Fibroblast of peridontal ligament (primary cell): ENCODE data around the gene EPHA1.

ENCODE experiments used
- DNase-seq: peaks from one replicate; pipeline ENCODE4 v3.0.0-alpha.2; 2010; ENCODE audit errors: extremely low read depth

EPHA1 gene

DNA sequence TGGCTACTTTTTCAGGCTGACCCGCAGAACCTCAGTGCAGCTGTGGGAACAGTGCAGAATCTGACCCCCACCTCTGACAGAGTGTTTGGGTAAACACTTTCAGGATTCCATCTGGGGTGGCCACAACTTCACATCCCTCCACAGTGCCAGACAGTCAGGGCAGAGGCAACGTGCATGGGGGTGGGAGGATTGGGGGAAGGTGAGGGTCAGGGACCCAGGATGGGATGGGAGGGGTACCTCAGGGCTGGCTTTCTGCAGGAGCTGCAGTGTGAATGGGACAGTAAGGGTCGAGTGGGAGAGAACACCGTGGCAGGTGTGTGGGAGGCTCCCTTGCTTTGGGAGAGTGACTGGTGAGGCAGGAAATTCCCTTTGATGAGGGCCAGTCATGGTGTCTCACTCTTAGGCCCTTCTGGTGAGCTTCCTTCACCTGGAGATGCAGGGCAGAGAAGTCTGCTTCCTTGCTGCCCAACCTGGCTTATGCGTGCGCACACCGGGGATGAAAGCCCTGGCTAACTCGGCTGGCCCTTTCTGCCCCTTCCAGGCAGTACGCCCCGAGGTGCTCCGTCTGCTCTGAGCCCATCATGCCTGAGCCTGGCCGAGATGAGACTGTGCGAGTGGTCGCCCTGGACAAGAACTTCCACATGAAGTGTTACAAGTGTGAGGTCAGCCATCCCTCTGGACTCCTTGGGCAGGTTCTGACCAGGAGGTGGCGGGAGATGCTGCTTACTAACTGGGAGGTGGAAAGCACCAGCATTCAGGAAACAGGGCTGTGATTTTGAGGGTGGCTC, 19.1 kb downstream of the EPHA1 start:
- DNase-seq = no peak

DNA sequence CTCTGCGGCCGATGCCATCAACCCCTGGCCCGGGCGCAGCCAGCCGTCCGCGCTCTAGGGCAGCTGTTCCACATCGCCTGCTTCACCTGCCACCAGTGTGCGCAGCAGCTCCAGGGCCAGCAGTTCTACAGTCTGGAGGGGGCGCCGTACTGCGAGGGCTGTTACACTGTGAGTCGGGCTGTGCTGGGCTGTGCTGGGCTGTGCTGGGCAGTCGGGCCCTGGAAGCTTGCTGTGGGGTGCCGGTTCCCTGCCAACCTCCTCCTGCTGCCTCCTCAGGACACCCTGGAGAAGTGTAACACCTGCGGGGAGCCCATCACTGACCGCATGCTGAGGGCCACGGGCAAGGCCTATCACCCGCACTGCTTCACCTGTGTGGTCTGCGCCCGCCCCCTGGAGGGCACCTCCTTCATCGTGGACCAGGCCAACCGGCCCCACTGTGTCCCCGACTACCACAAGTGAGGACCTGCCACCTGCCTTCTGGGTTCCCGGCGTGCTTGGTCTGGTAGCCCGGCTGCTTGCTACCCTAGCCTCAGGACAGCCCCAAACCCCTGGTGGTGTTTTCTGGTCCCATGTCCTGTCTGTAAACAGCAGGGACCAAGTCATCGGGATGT, 20.1 kb downstream of the EPHA1 start:
- no peak for DNase-seq

DNA sequence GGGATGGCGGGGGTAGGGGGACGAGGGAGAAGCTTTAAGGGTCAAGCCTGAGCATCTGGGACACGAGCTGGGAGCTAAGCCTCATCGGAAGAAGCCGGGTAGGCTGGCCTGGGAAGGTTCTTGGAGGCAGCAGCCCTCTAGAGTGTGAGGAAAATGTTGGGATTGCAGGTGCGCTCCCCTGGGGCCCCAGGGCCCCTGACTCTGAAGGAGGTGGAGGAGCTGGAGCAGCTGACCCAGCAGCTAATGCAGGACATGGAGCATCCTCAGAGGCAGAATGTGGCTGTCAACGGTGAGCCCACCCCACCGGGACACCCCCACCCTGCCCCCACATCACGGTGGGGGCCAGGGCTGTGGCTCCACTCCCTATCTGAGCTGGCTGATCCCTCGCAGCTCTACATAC, 20.6 kb downstream of the EPHA1 start:
- no peak for DNase-seq

DNA sequence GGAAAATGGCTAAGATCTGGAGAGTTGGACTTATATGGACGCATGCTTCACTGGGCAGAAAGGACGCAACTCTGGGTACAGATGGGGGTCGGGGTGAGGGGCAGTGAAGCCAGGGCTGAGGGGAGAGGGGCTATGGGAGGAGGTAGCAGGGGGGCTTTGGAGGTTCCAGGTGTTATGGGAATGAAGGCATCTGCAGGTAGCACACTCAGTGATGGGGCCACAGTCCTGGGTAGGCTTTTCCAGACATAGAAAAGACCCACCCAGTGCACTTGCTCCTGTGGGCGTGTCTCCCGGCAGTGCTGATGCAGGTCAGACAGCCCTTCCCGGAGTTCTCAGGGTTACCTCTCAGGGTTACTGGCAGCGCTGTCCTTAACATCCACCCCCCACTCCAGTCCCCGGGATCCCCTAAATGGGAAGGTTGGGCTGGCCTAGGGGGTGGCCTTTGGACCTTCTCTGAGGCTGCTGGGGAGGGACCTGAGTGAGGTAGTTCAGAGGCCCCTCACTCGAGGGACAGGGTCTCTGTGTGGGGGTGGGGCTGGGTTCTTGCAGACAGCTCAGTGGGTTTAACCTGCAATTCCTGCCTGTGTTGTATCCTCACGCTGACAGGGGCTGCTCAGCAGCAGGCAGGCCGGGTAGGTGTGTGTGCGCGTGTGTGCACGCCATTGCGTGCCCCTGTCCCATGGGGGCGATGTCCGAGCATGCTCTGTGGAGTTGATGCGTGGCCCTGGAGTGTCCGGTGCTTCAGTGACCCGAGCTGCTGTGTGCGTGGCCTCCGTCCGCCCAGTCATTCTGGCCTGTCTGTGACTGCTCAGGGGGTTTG, 21.3 kb downstream of the EPHA1 start:
- no peak for DNase-seq

DNA sequence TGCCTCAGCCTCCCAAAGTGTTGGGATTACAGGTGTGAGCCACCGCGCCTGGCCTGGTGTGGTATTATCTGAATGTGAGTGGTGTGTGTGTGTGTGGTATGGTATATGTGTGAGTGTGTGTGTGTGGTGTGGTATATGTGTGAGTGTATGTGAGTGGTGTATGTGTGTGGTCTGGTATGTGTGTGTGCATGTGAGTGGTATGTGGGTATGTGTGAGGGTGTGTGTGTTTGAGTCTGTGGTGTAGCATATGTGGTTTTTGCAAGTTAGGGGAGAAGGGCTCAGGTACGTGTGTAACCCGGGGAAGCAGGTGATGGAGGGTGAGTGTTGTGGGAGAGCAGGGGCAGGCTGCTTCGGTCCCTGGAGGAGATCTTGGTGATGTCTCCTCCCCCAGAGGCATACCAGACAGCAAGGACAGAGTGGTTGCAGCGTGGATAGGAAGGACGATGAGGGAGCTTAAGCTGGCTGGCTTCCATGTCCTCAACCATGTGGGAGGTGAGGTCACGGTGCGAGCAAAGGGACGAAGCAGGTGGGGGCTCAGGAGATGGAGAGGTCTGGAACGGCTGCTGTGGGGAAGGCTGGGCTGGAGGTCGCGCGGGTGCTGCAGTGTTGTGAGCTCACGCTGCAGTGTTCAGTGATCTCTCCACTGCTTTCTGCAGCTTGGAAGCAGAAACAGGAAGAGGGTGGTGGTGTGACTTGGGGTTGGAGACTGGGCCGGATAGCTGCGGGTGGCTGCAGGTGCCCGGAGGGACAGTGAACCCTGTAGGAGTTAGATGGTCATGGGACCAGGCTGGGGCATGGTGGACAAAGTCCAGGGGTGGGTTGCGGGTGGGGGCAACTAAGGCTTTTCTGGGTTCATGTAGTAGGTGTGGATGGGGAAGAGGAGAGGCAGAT, 22.5 kb downstream of the EPHA1 start:
- no peak for DNase-seq

DNA sequence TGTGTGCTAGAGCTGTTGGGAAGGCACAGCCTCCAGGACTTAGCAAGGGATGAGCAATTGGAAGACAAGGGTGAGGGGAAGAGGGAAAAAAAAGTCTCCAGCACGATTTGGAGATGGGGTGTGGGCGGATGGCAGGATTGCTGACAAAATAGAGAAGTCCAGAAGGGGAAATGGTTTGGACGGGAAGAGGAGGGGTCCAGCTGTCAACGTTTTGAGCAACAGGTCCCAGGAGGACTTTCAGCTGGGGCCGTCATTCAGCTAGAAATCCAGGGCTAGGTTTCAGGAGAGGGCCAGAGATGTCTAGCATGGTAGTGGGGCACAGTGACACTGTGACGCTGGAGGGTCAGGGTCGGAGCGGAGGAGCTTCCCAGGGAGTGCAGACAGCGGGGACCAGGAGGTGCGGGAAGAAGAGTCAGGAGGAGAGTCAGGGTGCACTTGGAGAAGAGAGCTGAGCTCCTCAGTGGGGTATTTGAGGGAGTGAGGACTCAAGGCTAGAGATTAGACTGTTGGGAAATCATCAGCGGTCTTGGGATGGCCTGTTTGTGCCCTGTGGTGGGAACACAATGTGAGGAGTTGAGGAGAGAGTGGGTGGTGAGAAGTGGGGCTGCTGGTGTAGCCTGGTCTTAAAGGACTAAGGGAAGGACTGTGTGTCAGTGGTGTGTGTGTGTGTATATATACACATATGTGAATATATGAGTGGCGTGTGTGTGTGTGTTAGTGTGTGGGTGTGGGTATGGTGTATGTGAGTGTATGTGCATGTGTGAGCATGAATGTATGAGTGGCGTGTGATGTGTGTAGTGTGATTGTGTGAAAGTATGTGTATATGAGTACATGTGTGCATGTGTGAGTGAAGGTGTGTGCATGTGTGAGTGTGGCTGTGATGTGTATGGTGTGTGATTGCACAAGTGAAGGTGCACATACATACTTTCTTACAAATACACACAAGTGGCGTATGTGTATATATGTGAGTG, 23.7 kb downstream of the EPHA1 start:
- no peak for DNase-seq

DNA sequence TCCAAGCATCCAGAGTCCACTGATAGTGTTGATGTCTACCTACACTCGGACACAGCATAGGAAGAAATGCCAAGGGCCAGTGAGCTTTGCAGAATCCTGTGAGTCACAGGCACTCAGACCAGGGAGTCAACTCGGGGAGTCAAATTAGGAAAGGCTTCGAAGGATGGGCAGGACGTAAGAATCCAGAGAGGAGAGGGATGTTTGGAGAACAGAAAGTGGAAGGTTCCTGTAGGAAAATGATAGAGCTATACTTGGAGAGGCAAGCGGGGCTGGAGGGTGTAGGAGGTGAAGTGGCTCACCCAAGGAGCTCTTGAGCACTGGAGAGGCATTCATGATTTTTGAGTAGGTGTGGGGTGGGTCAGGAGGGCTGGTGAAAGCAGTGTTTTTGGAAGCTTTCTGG, 24.5 kb downstream of the EPHA1 start:
- DNase-seq = peak; percentile 47

DNA sequence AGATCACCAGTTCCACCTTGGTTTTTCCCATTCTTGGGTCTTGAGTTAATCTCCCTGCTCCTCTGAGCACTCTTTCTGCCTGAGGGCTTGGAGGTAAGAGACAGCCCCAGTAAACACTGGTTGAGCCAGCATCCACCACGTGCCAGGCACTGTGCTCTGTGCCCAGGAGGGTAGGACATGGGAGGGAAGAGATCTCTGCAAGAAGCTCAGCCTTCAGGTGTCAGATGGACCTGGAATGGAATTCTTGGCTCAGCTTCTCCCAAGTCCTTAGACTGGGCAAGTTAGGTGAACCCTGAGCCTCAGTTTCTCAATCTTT, 25.1 kb downstream of the EPHA1 start:
- DNase-seq = no peak

DNA sequence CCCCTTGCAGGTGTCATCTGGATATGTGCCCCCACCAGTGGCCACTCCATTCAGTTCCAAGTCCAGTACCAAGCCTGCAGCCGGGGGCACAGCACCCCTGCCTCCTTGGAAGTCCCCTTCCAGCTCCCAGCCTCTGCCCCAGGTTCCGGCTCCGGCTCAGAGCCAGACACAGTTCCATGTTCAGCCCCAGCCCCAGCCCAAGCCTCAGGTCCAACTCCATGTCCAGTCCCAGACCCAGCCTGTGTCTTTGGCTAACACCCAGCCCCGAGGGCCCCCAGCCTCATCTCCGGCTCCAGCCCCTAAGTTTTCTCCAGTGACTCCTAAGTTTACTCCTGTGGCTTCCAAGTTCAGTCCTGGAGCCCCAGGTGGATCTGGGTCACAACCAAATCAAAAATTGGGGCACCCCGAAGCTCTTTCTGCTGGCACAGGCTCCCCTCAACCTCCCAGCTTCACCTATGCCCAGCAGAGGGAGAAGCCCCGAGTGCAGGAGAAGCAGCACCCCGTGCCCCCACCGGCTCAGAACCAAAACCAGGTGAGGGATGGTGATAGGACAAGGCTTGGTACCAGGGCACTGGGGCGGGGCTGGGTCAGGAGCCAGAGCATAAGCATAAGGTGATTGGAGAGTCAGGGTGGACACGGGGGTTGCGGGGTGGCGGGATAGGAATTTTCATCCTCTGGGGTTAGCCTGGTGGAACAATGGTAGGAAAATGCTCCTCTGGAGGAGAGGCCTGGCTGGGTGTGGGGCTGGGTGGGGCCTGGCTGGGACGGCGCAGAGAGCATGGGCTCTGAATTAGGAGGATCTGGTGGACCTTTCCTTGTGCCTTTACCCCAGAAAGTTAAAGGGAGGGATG, 25.6 kb downstream of the EPHA1 start:
- no peak for DNase-seq

DNA sequence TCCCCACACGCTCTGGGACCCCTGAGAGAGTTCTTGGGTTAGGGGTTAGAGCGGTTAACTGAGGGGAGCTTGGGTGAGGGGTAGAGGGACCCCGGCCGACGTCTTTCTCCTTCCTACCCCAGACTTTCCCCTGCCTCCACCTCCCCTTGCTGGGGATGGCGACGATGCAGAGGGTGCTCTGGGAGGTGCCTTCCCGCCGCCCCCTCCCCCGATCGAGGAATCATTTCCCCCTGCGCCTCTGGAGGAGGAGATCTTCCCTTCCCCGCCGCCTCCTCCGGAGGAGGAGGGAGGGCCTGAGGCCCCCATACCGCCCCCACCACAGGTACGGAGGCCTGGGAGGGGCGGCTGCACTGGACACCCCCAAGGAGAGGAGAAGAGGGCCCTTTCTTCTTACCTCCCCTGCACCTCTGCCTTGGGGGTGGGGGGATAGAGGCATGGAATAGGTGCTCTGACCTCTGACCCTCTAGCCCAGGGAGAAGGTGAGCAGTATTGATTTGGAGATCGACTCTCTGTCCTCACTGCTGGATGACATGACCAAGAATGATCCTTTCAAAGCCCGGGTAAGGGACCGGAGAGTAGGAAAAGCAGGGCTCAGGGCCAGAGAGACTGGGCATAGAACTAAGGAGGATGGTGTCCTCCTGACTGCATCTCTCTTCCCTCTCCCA, 26.4 kb downstream of the EPHA1 start:
- DNase-seq = no peak

DNA sequence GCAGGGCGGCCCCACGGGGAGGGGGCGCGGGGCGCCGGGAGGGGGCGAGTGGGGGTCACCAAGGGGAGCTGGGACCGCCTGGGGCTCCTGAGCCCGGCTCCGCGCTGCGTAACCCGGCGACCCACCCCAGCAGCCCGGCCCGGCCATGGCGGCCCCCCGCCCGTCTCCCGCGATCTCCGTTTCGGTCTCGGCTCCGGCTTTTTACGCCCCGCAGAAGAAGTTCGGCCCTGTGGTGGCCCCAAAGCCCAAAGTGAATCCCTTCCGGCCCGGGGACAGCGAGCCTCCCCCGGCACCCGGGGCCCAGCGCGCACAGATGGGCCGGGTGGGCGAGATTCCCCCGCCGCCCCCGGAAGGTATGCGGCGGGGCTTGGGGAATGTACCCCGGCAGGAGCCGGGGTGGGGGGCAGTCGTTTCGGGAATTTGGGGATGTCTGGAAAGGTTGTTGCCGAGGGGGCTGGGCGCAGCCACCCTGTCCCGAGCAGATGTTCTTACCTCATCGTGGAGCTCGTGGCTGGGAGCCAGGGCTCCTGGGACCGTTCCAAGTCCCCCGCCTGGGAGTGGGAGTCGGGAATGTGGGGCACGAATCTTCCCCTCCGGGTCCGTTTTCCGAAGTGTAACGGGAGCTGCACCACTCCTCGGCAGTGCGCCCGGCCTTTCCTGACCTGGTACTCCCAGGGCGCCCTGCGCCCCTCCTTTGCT, 27.1 kb downstream of the EPHA1 start:
- peak; percentile 78 for DNase-seq

DNA sequence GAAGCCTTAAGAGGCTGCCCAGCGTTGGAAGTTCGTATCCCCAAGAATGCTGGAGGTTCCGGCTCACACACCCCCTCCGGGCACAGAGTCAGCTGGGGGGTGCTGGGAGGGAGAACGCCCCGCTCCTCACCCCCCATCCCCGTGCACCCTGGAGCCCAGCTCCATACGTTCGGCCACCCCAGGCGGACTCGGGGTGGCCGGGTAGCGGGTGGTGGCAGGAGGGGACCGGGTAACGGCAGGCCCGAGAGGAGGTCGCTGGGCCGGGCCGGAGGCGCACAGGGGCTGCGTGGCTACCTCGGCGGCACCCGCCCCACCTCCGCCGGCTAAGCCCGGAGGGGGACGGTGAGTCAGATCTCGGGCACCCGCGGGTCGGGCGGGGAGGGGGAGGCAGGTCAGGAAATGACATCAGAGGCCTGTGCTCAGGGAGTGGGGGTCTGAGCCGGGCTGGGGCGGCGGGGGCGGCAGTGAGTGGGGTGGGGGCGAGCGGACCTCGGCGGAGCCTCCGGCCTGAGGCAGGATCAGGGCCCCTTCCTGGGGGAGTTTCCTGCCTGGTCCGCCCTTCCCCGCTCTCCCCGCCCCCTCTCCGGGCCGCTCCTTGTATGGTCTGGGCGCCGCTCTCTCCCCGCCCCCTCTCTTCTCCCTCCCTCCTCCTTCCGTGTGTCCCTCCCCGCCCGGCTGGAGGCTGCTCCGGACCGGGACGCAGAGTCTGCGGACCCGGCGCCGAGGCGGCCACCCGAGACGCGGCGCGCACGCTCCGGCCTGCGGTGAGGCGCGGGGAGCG, 27.8 kb downstream of the EPHA1 start, which contains the start of gene ZYX:
ZYX (plus strand) TSS at position 700 of the 781 bp plus-strand sequence. CDS start 227 bp downstream, outside the sequence.
- peak; percentile 89 for DNase-seq

DNA sequence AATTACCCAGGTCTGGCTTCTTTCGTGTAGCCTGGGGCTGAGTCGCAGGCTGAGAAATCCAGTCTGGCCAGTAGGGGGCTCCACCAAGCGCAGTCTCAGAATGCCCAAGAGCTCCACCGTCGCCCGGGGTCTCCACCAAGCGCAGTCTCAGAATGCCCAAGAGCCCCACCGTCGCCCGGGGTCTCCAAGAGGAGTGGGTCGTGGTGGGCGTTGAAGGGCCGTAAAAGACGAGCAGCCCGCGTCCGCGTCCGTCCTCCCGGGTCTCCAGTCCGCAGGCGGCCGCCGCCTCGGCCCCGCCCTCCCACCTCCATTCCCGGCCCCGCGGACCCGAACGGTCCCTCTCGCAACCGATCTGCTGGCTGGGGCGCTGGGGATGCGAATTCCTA, 28.4 kb downstream of the EPHA1 start:
- DNase-seq = peak; percentile 91

DNA sequence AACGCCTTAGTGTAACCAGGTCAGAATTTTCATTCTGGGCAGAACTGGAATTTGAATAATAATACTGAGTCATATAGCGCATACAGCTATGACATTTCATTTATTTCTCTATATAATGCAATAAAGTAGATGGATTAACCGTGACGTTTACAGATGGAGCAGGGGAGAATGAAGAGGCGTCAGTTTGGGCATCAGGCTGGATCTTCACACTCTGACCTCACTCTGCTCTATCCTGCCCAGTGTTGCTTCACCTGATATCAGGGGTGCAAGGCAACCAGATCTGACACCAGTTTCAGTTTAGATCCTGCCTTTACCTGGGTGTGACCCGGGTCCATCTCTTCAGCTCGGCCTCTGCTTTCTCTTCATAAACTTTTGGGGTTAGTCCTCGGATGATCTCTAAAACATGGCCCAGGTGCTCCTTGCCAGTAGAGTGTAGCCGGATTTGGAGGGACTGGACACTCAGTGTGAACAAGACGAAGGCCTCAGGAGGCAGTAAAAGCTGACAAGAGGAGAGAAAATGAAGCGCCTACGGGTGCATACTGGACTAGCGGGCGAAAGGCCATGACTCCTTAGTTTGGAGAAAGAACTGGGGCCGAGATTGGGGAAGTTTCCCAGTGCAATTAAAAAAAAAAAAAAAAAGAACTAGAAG, 28.9 kb downstream of the EPHA1 start:
- DNase-seq = no peak

DNA sequence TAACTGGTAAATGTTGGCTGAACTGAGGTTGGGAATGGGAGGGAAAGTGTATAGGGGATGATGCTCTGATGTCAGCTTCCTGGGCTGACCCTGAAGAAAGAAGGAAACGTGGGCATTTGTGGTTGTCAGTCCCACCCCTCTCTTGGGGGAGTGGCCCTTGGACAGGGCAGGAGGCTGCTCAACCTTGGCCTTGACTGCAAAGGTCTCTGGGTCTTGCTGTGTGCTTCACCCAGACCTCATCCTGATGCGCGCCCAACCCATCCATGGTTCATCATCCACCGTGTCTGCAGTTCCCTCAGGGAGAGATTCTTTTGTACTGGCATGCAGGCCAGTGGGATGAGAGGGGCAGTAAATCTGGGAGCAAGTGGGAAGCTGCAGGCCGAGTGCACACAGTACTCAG, 32.3 kb downstream of the EPHA1 start:
- no peak for DNase-seq

DNA sequence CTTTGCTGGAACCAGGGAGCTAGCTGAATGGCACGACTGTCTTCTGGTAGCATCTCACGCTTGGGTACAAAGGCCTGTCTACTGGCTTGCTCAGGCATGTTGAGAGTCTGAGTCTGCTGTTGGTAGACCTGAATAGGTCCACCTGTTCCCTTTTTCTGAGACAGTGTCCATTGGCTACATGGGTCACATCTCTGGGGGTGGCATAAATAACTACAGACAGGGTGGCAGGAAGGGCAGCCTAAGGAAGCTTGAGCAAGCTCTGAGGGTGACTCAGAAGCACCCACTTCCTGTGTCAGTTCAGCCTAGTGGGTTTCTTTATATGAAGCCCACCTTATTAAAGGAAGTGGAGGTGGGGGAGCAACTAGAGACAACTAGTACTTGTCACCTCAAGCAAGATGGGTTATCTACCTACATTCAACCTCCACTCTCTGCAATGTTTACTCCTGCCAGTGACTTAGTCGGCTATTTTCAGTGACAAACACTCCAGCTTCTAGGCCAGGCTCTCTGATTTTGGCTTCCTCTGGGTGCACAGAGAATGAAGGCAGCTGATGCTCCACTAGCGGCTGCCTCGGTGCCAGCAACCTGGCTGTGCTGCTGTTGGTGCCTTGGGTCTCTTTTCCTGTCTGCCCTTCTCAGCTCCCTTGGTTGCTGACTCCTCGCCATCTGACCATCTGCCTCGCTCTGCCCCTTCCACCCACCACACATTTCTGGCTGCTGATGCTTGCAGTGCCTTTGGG, 33.2 kb downstream of the EPHA1 start:
- DNase-seq = no peak
